ENCODE measurements around the gene NGLY1.

- TF ChIP-seq CTCF (IDR thresholded peaks at IDR 0.05 in 2 of 3, conservative IDR thresholded peaks at IDR 0.05 in 1 of 3; ENCODE audit: insufficient read depth in 2 of 3, low read depth in 1 of 3, low read length in 3 of 3) = no peak
- TF ChIP-seq MTA3 (IDR thresholded peaks at IDR 0.05; ENCODE audit: borderline replicate concordance) = no peak
- TF ChIP-seq MYC (IDR thresholded peaks at IDR 0.05; ENCODE audit: low read depth, low read length) = no peak
- no peak for TF ChIP-seq MYC (CRISPR knock-in tag; IDR thresholded peaks at IDR 0.05; ENCODE audit: borderline replicate concordance, low read depth)
- TF ChIP-seq ELF4 (CRISPR knock-in tag; IDR thresholded peaks at IDR 0.05) = no peak
- TF ChIP-seq TCF7L2 (IDR thresholded peaks at IDR 0.05; ENCODE audit: low read depth, low read length) = no peak
- no peak for TF ChIP-seq HDAC1 (IDR thresholded peaks at IDR 0.05)
These were observed 37.7 kb upstream of the NGLY1 start for GRCh38 chr3:25820816-25821486.
